Esophagus (tissue), 2 donors: ENCODE measurements around the gene PANK3. TPM values are rescaled to one million over a fixed set of nuclear protein-coding genes. Genes with fewer than 3 reads are reported as not detected.

ENCODE experiments used
- H3K27ac ChIP-seq, 2 donors: one replicate each; pipeline ENCODE4 v1.5.1; 2013; ENCODE audit warnings: low read depth in 2 of 2, mild to moderate bottlenecking in 2 of 2, inconsistent platforms in 1 of 2, low read length in 1 of 2, moderate library complexity in 1 of 2
- H3K27me3 ChIP-seq, 2 donors: one replicate each; pipeline ENCODE4 v1.6.1; 2013; ENCODE audit warnings: low read length in 2 of 2, control low read depth in 1 of 2, mild to moderate bottlenecking in 1 of 2; ENCODE audit not compliant: insufficient read depth in 2 of 2, control insufficient read depth in 1 of 2
- H3K36me3 ChIP-seq, 2 donors: one replicate each; pipeline ENCODE4 v1.6.1; 2013; ENCODE audit warnings: low read length in 1 of 2; ENCODE audit not compliant: control insufficient read depth in 2 of 2, insufficient read depth in 2 of 2
- H3K4me1 ChIP-seq, 2 donors: one replicate each; pipeline ENCODE4 v1.6.1; 2013; ENCODE audit warnings: low read length in 1 of 2; ENCODE audit not compliant: control insufficient read depth in 2 of 2, insufficient read depth in 2 of 2
- H3K4me3 ChIP-seq, 2 donors: one replicate each; pipeline ENCODE4 v1.5.1; 2013; ENCODE audit warnings: low read length in 2 of 2, mild to moderate bottlenecking in 2 of 2, low read depth in 1 of 2, moderate library complexity in 1 of 2
- H3K9me3 ChIP-seq, 2 donors: one replicate each; pipeline ENCODE4 v1.6.1; 2013; ENCODE audit warnings: mild to moderate bottlenecking in 2 of 2, low read depth in 1 of 2, low read length in 1 of 2, moderate library complexity in 1 of 2; ENCODE audit not compliant: control insufficient read depth in 2 of 2, insufficient read depth in 1 of 2
- WGBS, 2 donors: extraction: QIAGEN DNeasy Blood & Tissue Kit; methylation state at CpG; one replicate each; pipeline ENCODE4 v1.1.7; 2013; 5-methylcytosine and 5-hydroxymethylcytosine counted together
- polyA plus RNA-seq, 2 donors: library from polyadenylated mRNA; stranded (reverse); fragments of 200-250 nt; gene quantifications; one replicate each; pipeline ENCODE4 v1.2.3, GENCODE V29; 2013
- donor health status: healthy with polysubstance abuse.
- donor health status: Bipolar disorder and iron deficiency.

PANK3 gene
- polyA plus RNA-seq, 2 donors, result 3.7 to 7.5 TPM

- WGBS, 2 donors, result 65 to 77% methylated on average over 2 of the region's 2 CpGs
- no peak overlapping the region for H3K27ac ChIP-seq
- no peaks in the 10 kb centered on the region for H3K36me3 ChIP-seq
- H3K27me3 ChIP-seq, result peaks cover 4 to 11% of the 10 kb centered on the region in 2 donors
- peaks cover 3 to 8% of the 10 kb centered on the region in 2 donors for H3K9me3 ChIP-seq
- H3K4me1 ChIP-seq, result peaks cover 11 to 12% of the 10 kb centered on the region in 2 donors
- no peak overlapping the region for H3K4me3 ChIP-seq
Observed at GRCh38 chr5:168525856-168526255, 53.3 kb downstream of the PANK3 start.

DNA sequence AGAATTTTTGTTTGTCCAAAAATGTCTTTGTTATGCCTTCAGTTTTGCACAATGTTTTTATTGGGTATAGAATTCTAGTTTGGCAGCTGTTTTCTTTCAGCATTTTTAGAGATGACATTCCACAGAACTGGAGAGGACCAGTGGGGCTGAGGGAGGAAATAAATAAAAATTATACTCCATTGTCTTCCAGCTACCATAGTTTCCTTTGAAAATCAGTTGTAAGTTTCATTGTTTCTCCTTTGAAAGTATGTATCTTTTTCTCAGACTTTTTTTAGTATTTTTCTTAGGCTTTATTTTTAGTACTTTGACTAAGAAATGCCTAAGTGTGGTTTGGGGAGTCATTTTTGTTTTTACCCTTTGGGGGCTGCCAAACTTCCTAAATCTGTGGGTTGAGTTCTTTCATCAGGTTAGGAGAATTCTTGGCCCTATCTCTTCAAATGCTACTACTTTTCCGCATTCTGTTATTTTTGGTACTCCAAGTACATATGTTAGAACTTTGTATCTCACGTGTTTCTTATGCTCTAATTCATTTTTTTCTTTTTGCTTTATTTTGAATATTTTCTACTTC is 65.2 kb downstream of the PANK3 start:
- Histone ChIP-seq H3K27me3 (no peaks in the 10 kb centered on the region), H3K27ac (no peak overlapping the region), H3K4me3 (no peak overlapping the region), H3K4me1 (no peaks in the 10 kb centered on the region), H3K9me3 (no peaks in the 10 kb centered on the region), H3K36me3 (peaks cover 18 to 26% of the 10 kb centered on the region in 2 donors)
- WGBS, 2 donors, result 95 to 96% methylated on average over 2 of the region's 2 CpGs

- H3K9me3 ChIP-seq, result no peaks in the 10 kb centered on the region
- H3K27me3 ChIP-seq, result no peaks in the 10 kb centered on the region
- peaks cover 4 to 10% of the 10 kb centered on the region in 2 donors for H3K36me3 ChIP-seq
- no peak overlapping the region for H3K27ac ChIP-seq
- 93 to 94% methylated on average over 7 of the region's 7 CpGs for WGBS, 2 donors
- H3K4me1 ChIP-seq, result no peaks in the 10 kb centered on the region
- no peak overlapping the region for H3K4me3 ChIP-seq
Observed at GRCh38 chr5:168502563-168503237, 76.5 kb downstream of the PANK3 start.

Other genes with a start within 250 kb of the PANK3 start
- 10 to 100 TPM; 26.9 to 44.6 TPM for gene RARS1, start 92.9 kb downstream of the PANK3 start, polyA plus RNA-seq
- under 1 TPM in 1 of 2 donors, not detected in 1; 0.09 TPM for gene FBLL1, start 50.1 kb downstream of the PANK3 start, polyA plus RNA-seq